ENCODE results near the gene THBS1.

Gene THBS1

GRCh38 chr15:39608185-39609139 is 27.6 kb downstream of the THBS1 start:
- no peak for DNase-seq (ENCODE audit: low read depth, low spot score)

DNA sequence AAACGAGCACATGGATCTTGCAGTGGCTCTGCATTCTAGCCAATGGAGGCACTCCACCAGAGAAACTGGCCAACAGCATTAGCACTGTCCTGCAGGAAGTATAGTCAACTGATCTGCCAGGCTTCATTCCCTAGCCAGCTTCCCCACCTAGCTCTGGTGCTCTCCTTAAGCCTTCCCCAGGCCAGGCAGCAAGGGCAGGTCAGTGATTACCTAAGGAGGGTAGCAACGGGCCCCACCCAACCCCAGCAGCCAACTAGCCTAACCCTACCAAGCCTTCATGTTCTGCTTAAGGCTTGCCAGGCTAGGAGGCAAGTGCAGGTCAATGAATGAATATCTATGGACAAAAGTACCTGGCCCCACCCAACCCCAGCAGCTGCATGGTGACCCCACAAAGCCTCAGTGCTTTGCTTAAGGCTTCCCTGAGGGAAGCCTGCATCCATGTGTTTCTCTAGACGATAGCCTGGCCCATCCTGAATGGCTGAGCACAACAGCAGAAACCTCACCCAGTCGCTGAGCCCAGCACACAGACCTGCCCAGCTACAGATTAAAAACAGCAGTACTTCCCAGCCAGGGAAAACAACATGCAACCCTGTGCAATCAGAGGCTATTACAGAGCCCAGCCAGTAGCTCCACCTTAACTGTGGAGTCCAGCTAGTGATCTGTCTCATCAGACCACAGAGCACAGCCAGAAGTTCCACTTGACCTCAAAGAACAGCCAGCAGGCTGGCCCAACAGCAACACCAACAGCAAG is 28.5 kb downstream of the THBS1 start:
- no peak for DNase-seq (ENCODE audit: low read depth, low spot score)

GRCh38 chr15:39610665-39611064 is 29.8 kb downstream of the THBS1 start:
- DNase-seq (ENCODE audit: low read depth, low spot score): no peak

DNA sequence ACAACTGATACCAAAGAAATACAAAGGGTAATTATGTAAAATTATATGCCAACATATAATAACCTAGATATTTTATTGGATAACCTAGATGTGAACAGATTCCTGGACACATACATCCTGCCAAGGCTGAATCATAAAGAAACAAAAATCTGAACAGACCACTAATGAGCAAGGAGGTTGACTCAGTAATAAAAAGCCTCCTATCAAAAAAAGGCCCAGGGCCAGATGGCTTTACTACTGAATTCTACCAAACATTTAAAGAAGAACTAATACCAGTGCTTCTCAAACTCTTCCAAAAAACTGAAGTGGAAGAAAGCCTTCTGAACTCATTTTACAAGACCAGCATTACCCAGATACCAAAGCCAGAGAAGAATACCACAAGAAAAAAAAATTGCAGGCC is 32.4 kb downstream of the THBS1 start:
- DNase-seq (ENCODE audit: low read depth, low spot score): no peak

DNA sequence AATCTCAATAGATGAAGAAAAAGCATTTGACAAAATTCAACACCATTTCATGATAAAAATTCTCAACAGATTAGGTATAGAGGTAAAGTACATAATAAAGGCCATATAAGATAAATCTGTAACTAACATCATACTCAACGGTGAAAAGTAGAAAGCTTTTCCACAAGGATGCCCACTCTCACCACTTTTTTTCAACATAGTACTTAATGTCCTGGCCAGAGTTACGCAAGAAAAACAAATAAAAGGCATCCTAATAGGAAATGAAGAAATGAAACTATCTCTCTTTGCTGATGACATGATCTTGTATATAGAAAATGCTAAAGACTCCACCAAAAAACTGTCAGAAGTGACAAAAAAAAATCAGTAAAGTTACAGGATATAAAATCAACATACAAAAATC is 33.0 kb downstream of the THBS1 start:
- DNase-seq (ENCODE audit: low read depth, low spot score): no peak

GRCh38 chr15:39616731-39617455 is 36.0 kb downstream of the THBS1 start:
- no peak for DNase-seq (ENCODE audit: low read depth, low spot score)

DNA sequence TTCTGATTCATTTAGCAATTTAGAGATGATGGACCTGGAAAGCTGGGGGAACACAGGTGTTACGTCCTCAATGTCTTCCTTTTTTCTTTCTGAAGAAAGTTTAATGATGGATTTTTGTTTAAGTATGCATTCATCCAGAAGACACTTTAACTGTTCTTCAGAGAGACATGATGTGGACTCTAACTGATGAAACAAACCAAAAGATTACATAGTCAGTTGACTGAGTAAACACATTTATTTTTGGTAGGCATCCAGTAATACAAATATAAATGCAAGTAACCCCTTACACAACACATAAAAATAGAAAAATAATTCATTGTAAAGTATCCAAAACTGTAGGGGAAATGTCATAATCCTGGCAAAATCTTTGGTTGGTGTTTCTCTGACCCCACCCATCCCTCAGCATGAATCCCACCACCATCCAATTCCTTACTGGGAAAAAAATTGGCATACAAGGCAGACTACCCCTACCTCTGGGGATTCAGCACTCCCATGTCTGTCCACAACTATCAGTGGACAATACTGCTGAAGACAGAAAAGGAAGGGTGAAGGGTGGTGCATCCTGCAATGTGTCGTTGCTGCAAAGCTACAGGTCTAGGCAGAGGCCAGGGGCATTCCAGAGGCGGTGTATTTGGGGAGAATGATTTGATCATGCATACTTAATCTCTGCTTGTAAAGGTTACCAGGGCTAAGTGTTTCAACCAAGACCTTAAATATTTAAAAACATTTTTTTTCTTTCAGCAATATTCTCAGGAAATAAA is 37.4 kb downstream of the THBS1 start:
- no peak for DNase-seq (ENCODE audit: low read depth, low spot score)

- DNase-seq (ENCODE audit: low read depth, low spot score): no peak
These were observed 40.3 kb downstream of the THBS1 start for GRCh38 chr15:39621210-39621609.

DNA sequence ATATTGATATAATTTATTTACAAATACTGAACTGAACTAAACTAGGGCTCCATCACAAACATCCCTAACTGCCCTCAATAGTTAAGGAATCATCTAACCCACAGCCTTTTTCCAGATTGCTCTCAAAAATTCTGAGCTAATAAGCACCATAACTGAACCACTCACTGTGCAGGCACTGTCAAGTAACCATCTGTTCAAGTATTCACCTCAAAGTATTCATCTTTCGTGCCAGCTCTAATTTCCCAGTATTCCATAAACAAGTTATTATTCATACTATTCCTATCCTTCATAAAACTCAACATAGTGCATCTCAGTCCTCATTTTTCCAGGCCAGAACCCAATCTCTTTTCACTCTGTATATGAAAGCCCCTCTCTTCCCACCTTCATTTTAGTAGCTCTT is 41.1 kb downstream of the THBS1 start:
- DNase-seq (ENCODE audit: low read depth, low spot score): no peak

DNA sequence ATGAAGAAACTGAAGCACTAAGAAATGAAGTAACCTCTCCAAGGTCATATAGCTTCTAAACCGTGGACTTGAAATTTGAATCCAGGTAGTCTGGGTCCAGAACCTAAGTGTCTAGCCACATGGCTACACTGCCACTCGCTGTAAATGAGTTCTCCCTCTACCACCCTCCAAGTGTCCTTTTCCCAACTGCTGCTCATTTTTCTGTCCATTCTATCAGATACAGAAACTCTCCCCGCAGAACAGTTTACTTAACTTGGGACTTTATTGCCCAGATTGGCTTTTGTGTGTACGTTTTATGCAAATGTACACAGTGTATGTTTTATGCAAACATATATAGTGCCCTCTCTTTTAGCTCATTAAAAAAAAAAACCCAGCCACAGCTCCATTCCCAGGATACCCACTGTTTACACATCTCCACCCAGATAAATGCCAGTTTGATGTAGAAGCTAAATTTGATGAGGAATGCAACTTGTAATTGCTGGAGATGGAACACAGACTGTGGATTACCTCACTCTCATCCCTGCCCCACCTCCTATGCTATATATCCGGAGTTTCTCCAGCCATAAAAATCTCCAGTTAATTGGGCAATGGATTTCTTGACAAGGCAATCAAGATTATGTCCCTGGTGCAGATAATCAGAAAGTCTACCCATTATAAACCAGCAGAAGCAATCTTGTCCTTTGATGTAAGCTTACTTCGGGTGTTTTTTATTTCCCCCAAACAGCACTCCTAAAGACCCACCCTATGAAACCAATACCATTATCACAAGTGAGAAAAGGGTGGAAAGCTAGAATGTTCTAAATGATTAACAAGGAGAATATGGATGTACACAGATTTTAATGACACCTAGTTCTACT is 42.0 kb downstream of the THBS1 start:
- no peak for DNase-seq (ENCODE audit: low read depth, low spot score)

- DNase-seq (ENCODE audit: low read depth, low spot score): no peak
These were observed 42.7 kb downstream of the THBS1 start for GRCh38 chr15:39623529-39623931.

GRCh38 chr15:39624806-39625205 is 43.9 kb downstream of the THBS1 start:
- DNase-seq (ENCODE audit: low read depth, low spot score): peak; percentile 20

GRCh38 chr15:39625451-39625850 is 44.6 kb downstream of the THBS1 start:
- no peak for DNase-seq (ENCODE audit: low read depth, low spot score)

DNA sequence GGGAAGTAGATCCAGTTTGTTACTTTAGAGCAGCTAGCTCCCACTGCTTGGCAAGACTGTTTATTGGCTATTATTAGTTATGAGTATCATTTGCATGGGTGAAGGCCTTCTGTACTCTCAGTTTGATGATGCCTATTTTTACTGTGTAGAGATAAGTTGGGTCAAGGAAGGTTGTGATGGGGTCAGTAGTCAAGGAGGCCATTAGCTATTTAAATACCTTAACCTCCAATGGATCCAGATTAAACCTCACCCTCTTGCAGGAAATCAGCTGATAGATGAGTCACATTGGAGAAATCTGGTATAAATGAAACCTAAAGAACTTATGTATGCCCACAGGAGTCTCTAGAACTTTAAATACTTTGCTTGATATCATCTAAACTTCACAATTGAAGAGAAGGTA is 45.0 kb downstream of the THBS1 start:
- no peak for DNase-seq (ENCODE audit: low read depth, low spot score)

DNA sequence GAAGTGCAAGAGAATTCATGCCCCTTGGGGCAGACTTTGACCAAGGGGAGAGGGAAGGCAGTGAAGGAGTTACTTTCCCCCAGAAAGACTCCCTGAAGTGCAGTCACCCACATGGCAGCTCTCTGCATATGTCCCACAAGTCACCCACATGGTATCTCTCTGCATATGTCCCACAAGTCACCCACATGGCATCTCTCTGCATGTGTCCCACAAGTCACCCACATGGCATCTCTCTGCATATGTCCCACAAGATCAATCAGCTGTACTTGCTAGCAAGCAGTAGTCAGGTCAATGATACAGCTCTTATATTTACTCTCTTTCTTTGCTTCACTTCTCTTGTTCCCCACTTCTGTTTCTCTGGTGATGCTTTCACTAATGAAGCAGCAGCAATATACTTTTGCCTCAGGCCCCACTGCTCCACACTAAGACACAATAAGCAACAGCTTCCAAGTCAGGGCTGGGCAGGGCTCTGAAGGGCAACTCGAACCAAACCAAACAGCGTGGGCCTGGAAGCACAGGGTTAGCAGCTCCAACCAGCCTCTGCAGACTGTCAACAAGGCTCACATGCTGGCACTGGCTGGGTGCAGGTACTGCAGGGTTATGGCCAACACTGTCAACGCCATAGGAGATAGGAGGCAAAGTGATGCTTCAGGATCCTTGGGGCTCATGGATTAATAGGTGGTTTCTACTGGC is 46.7 kb downstream of the THBS1 start:
- no peak for DNase-seq (ENCODE audit: low read depth, low spot score)

DNA sequence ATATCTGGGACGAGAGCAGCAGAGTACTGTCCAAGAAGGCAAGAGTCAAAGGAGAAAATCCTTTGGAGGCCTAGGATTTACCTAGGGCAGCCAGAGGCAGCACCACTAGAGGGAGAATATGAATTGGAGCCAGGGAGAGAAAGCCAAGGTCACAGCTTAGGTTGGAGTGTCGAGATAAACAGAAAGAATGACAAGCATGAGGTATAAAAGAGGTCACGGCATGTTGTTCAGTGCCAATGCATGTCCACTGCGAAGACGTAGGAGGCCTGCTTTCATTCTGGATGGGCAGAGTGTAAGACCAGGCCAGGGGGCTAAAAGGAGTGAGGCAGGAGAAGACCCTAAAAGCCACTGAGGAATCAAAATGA is 47.2 kb downstream of the THBS1 start:
- no peak for DNase-seq (ENCODE audit: low read depth, low spot score)

- DNase-seq (ENCODE audit: low read depth, low spot score): no peak
These were observed 47.8 kb downstream of the THBS1 start for GRCh38 chr15:39628546-39629257.

DNA sequence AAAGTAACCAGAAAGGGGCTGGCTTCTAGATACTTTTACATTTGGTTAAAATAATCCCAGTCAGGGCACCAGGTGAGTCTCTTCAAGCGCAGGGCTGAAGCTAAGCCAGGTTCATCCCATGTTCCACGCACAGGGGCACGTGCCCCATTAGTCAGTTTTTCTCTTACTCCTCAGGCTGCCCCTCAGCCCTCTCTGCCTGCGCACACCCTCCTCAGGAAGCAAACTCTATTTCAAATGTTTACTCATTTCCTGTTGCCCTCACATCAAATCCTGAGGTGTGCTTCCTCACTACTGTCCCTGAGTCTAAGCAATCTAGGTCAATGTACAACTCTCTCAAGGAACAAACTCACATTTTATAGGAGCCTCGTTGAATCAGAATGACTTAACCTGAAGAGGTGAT is 48.5 kb downstream of the THBS1 start:
- no peak for DNase-seq (ENCODE audit: low read depth, low spot score)

GRCh38 chr15:39629906-39630305 is 49.0 kb downstream of the THBS1 start:
- DNase-seq (ENCODE audit: low read depth, low spot score): no peak

Data from brain pericyte (primary cell).